PC-3 (cell line): ENCODE data around the gene CSAD.

Source experiments
- CTCF ChIP-seq: fragments of 300-600 bp; sonication (generic); conservative IDR thresholded peaks from 2 replicates; pipeline ENCODE4 v1.5.1; 2017; ENCODE audit warnings: antibody characterized with exemption, low read depth, mild to moderate bottlenecking, low read length
- EZH2 ChIP-seq: fragments of 300-600 bp; sonication (generic); IDR thresholded peaks from one replicate; pipeline ENCODE4 v1.6.1; 2017; ENCODE audit warnings: antibody characterized with exemption, mild to moderate bottlenecking, low read length; ENCODE audit not compliant: unreplicated experiment
- EZH2phosphoT487 ChIP-seq: fragments of 300-600 bp; sonication (generic); IDR thresholded peaks from 2 replicates; pipeline ENCODE4 v1.6.1; 2018; ENCODE audit warnings: mild to moderate bottlenecking, antibody characterized with exemption, low read length, borderline replicate concordance

GRCh38 chr12:53219292-53219955 lies 38.7 kb upstream of the CSAD start:
- TF ChIP-seq CTCF (no peak), EZH2phosphoT487 (no peak), EZH2 (no peak)
